RWPE1 (cell line): Measurements from ENCODE around the gene EPB41L2.

Experiments
- CTCF ChIA-PET: fragments of 350-600 bp; sonication (Branson Sonifier 250); formaldehyde crosslinking; extraction: SDS; loops from one replicate; lab custom pipeline; 2021; lab: Yijun Ruan, JAX
- POLR2A ChIA-PET: fragments of 400-600 bp; formaldehyde crosslinking; extraction: SDS; loops from one replicate; lab custom pipeline; 2020; ENCODE audit warnings: antibody characterized with exemption; ENCODE audit not compliant: low non-redundant PET; lab: Yijun Ruan, JAX
- DNase-seq: peaks from one replicate; pipeline ENCODE4 v3.0.0; 2012; ENCODE audit warnings: low spot score
- H3K27ac ChIP-seq: fragments of 450-650 bp; 2 replicates; pipeline ENCODE4 v1.5.1; 2017
- TF ChIP-seq, protein P1 (sequence below): fragments of 450-650 bp; conservative IDR thresholded peaks from 2 replicates; pipeline ENCODE4 v1.5.1; 2017; ENCODE audit warnings: low read depth, mild to moderate bottlenecking

EPB41L2 gene

DNA sequence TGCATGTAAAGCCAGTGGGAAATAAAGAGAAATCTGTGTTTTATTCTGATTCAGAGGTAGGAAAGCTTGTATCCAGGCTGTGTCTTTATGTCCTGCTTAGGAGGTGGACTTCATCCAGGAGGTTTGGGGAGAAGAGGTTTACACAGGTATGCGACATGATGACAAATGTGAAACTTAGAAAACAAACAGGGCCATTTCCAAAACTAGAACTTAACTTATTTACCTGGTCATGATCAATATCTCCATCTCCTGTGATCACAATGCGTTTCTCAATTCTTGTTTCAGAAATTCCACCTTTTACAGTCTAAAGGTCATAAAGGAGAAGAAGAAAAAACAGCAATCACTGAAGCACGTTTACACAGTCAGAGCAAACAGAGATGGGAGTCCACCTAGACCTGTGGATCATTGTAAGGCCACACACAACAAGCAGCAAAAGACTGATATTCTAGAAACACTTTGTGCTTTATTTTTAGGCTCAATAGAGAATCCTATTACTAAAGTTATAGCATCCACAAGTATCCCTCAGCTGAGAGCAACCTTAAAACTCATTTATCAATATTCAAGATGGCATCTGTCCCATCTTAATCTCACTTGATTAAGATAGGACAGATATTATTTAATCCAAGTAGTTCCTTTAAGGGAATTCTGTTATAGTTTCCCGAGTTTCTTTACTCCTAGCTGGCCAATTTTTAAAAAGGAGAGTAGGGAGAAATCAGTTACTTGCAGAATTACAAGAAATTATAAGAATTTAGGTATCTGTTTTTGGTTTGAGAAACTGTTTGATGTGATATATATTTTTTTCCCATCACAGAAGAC lies 199.4 kb downstream of the EPB41L2 start:
- no peak for DNase-seq
- TF ChIP-seq, protein P1, sequence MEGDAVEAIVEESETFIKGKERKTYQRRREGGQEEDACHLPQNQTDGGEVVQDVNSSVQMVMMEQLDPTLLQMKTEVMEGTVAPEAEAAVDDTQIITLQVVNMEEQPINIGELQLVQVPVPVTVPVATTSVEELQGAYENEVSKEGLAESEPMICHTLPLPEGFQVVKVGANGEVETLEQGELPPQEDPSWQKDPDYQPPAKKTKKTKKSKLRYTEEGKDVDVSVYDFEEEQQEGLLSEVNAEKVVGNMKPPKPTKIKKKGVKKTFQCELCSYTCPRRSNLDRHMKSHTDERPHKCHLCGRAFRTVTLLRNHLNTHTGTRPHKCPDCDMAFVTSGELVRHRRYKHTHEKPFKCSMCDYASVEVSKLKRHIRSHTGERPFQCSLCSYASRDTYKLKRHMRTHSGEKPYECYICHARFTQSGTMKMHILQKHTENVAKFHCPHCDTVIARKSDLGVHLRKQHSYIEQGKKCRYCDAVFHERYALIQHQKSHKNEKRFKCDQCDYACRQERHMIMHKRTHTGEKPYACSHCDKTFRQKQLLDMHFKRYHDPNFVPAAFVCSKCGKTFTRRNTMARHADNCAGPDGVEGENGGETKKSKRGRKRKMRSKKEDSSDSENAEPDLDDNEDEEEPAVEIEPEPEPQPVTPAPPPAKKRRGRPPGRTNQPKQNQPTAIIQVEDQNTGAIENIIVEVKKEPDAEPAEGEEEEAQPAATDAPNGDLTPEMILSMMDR, result no peak
- CTCF ChIA-PET, result interaction anchor here (0.6 to 1.3 kb wide), 2 partner anchors 9 to 698 kb away, joined by 4 read pairs; no protein-coding TSS in a partner anchor
- H3K27ac ChIP-seq, result no peak overlapping the region
- POLR2A ChIA-PET, result no interaction called here

DNA sequence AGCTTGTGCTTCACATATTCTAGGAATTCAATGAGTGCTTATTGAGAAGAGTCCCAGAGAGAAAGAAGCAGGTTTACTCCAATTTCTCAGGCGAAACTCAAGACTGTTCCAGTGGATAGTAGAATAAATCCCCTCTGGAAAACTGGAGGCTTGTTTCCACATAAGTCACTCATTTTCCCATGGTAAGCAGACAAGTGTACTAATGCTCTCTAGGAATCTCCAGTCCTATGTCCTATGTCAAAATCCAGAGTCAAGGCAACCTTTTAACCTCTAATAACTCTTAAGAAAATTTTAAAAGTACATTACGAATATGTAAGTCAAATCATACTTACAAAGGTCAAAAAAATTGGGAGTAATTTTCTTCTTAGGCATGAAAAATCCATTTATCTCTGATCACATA lies 200.7 kb downstream of the EPB41L2 start:
- ChIA-PET POLR2A (no interaction called here), CTCF (interaction anchor here (1.3 to 1.4 kb wide), 2 partner anchors 9 to 10 kb away, joined by 4 read pairs; no protein-coding TSS in a partner anchor)
- DNase-seq, result no peak
- no peak overlapping the region for H3K27ac ChIP-seq
- TF ChIP-seq, protein P1, result no peak

DNA sequence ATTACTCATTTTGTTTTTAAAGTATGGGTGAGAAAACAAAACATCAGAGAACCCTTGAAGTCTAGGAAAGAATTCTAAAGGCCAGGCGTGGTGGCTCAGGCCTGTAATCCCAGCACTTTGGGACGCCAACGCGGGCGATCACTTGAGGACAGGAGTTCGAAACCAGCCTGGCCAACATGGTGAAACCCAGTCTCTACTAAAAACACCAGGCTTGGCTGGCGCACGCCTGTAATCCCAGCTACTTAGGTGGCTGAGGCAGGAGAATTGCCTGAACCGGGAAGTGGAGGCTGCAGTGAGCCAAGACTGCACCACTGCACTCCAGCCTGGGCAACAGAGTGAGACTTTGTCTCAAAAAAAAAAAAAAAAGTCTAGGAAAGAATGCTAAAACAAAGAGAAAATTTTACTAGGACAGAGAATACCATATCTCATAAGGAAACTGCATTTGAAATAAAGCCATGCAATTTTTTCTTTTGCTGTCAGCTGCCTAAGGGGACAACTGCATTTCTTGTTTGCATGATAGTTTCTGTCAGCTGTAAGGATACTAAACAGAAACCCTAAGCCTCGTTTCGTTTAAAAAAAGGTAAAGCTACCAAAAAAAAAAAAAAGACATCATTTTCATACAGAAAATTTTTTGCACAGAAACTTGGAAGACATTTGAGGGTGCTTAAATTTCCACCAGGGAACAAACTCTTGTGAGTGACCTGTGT lies 203.7 kb downstream of the EPB41L2 start:
- TF ChIP-seq, protein P1, result no peak
- H3K27ac ChIP-seq, result no peak overlapping the region
- ChIA-PET POLR2A (no interaction called here), CTCF (interaction anchor here (0.6 to 1.0 kb wide), 3 partner anchors 13 to 1561 kb away, joined by 3 to 6 read pairs (median 3); no protein-coding TSS in a partner anchor)
- DNase-seq, result no peak

DNA sequence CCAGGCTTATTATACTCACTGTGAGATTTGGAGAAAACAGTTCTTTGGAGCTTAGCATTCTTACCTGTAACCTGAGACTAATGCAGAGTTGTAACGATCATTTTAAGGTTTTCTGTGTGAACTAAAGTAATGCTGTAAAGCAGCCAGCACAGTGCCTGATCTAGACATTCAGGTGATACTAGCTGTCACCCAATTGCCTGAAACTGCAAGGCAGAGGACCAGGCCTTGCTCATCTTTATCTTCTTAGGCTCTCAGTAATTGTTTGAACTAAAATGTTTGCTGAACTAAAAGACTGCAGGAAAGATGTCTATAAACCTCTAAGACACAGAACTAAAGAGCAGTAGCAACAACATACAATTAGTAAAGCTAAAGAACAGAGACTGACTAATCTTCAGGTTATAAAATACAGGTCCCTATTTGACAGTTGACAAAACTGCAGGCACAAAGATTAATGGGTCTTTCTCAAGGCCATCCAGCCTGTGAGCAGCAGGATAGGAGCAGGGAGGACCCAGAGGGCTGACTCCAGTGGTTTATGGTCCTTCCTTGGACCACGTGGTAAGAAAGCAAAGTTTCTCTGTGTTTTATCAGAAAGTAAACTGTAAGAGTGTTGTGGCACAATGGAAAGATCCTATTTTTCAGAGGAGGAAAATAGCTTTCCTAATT lies 204.4 kb downstream of the EPB41L2 start:
- TF ChIP-seq, protein P1, result no peak
- POLR2A ChIA-PET, result no interaction called here
- H3K27ac ChIP-seq, result no peak overlapping the region
- no peak for DNase-seq
- CTCF ChIA-PET, result interaction anchor here (1.0 kb wide), 1 partner anchor 14 kb away, joined by 3 read pairs; no protein-coding TSS in a partner anchor

DNA sequence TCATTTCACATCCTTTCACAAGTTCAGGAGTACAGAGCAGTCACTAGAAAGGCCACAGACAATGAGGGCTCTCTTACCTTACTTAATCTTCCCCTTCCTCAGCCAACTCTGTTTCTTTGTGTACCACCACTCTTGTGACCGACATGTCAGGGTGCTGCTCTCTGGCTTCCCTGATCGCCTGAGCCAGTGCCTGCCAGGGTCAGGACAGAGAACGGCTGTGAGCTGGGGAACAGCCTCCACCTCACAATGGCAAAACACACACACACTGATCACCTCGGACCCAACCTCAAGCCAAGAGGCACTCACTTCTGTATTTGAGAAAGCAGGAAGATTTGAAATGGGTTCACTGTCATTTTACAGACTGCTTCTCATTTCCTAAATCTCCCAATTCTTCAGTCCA lies 205.0 kb downstream of the EPB41L2 start:
- TF ChIP-seq, protein P1, result no peak
- no peak for DNase-seq
- CTCF ChIA-PET, result interaction anchor here (1.0 kb wide), 1 partner anchor 14 kb away, joined by 3 read pairs; no protein-coding TSS in a partner anchor
- POLR2A ChIA-PET, result no interaction called here
- no peak overlapping the region for H3K27ac ChIP-seq

DNA sequence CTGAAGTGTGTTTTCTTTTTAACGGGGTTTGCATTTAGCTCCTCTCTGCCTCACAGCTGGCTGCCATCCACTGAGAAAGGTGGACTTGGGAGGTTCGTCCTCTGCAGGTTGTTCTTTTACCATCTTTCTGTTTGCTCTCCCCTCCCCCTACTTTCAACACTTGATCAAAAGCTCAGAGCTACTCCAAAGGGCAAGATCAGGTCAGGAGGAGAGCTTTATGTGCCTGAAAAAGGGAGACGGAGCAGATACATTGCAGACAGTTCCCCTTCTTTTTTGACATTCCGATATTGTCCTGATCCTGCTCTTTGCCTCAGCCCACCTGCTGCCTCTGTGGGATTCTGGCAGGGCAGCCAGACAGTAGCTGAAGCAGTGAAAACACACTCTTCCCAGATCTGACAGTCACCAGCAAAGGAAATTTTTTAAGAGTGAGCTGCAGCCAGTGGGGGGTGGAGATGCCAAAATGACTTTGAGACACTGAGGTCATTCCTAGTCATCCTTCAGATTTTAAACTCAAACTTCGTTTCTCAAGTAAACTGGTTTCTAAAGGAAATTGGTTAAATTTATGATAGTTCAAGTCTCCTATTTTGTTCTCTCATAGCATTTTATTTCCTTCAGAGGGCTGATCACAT lies 209.4 kb downstream of the EPB41L2 start:
- DNase-seq, result no peak
- H3K27ac ChIP-seq, result no peak overlapping the region
- CTCF ChIA-PET, result no interaction called here
- TF ChIP-seq, protein P1, result no peak
- POLR2A ChIA-PET, result no interaction called here
